ENCODE results near the gene DNAH1.

The DNAH1 gene

DNA sequence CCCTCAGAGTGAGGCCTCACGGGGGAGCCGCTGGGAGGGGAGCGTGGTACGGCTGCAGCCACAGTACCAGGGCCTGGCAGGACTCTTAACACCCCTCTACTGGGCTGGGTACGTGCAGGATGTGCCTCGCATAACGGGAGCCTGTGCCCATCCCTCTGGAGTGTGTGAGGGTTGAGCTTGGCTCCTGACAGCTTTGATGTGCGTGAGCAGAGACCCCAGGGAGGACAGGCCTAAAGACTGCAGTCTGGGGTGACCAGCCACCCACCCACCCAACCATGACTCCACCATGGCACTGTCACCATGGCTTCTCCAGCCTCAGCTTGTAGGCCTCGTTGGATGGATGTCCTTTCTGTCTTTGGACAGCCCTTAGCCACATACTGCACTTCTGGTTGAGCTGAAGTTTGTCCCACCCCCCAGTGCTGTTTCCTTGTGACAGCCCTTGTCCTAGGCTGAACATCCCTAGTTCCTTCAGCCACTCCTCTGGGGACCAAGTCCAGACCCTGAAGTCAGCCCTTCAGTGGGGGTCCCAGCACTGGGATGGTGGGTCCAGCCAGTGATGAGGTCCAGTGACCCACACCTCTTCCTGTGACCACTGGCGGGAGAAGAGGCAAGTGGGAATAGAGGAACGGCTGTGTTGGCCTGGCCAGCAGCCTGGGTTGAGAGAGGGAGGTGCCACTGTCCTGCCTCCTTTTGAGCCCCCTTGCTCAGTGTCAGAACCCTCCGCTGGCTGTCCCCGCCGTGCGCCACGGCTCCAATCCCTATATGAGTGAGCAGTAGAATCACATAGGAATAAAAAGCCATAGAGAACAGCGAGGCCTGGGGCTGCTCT lies 22.4 kb upstream of the DNAH1 start:
- TF ChIP-seq YY1 (IDR thresholded peaks at IDR 0.05; ENCODE audit: low read depth) (no peak), CREB1 (IDR thresholded peaks at IDR 0.05; ENCODE audit: low read depth) (no peak), FOXM1 (IDR thresholded peaks at IDR 0.05; ENCODE audit: borderline replicate concordance, low read depth) (no peak), TAF1 (IDR thresholded peaks at IDR 0.05; ENCODE audit: low read depth) (no peak), EP300 (IDR thresholded peaks at IDR 0.05; ENCODE audit: borderline replicate concordance) (no peak), TEAD4 (IDR thresholded peaks at IDR 0.05) (no peak), EGR1 (IDR thresholded peaks at IDR 0.05) (no peak), RAD21 (IDR thresholded peaks at IDR 0.05; ENCODE audit: low read depth) (no peak), MAX (IDR thresholded peaks at IDR 0.05) (no peak), CEBPB (IDR thresholded peaks at IDR 0.05) (no peak), TCF12 (IDR thresholded peaks at IDR 0.05; ENCODE audit: low read depth) (no peak), NFIC (IDR thresholded peaks at IDR 0.05) (no peak), ZBTB7A (IDR thresholded peaks at IDR 0.05; ENCODE audit: low read depth) (no peak)
- TF ChIP-seq, protein P1, sequence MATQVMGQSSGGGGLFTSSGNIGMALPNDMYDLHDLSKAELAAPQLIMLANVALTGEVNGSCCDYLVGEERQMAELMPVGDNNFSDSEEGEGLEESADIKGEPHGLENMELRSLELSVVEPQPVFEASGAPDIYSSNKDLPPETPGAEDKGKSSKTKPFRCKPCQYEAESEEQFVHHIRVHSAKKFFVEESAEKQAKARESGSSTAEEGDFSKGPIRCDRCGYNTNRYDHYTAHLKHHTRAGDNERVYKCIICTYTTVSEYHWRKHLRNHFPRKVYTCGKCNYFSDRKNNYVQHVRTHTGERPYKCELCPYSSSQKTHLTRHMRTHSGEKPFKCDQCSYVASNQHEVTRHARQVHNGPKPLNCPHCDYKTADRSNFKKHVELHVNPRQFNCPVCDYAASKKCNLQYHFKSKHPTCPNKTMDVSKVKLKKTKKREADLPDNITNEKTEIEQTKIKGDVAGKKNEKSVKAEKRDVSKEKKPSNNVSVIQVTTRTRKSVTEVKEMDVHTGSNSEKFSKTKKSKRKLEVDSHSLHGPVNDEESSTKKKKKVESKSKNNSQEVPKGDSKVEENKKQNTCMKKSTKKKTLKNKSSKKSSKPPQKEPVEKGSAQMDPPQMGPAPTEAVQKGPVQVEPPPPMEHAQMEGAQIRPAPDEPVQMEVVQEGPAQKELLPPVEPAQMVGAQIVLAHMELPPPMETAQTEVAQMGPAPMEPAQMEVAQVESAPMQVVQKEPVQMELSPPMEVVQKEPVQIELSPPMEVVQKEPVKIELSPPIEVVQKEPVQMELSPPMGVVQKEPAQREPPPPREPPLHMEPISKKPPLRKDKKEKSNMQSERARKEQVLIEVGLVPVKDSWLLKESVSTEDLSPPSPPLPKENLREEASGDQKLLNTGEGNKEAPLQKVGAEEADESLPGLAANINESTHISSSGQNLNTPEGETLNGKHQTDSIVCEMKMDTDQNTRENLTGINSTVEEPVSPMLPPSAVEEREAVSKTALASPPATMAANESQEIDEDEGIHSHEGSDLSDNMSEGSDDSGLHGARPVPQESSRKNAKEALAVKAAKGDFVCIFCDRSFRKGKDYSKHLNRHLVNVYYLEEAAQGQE (IDR thresholded peaks at IDR 0.05; ENCODE audit: low read depth): no peak
- TF ChIP-seq, protein P2, sequence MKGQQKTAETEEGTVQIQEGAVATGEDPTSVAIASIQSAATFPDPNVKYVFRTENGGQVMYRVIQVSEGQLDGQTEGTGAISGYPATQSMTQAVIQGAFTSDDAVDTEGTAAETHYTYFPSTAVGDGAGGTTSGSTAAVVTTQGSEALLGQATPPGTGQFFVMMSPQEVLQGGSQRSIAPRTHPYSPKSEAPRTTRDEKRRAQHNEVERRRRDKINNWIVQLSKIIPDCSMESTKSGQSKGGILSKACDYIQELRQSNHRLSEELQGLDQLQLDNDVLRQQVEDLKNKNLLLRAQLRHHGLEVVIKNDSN (IDR thresholded peaks at IDR 0.05): no peak

DNA sequence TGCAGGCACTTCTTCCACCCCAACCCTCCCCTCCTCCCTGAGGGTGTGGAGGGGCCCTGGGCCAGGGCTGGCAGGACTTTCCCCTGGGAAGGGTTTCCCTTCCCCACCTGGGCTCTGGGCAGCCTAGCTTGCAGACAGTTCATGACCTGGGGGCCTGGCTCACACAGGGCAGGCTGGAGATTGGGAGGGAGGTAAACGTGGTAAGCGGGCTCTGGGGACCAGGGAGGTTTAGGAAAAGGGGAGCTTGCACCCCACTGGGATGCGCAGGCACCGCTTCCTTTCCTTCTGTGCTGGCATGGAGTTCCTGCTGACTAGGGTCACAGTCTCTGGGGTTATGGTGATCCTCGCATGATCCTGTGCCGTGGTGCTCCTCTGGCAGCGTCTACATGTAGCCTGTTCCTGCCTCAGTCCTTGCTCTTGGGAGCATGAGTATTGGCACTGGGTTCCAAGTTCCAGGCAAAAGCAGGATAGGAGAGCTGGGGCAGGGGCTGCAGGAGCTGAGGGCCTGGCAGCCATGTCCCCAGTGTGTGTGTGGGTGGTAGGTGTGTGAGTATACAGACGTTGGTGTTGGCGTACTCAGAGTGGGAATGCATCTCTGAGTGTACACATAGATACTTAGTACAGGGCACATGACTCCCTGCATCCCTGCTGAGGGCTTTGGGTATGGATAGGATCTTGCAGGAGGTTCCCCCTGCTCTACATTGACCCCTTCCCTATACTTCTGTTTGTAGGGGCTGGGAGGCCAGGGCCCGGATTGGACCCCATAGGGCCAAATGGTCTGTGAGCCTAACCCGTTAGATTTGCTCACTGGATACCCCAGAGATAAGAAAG lies 21.6 kb upstream of the DNAH1 start:
- TF ChIP-seq EP300 (IDR thresholded peaks at IDR 0.05; ENCODE audit: borderline replicate concordance) (no peak), EGR1 (IDR thresholded peaks at IDR 0.05) (no peak), TEAD4 (IDR thresholded peaks at IDR 0.05) (no peak), CREB1 (IDR thresholded peaks at IDR 0.05; ENCODE audit: low read depth) (no peak)

DNA sequence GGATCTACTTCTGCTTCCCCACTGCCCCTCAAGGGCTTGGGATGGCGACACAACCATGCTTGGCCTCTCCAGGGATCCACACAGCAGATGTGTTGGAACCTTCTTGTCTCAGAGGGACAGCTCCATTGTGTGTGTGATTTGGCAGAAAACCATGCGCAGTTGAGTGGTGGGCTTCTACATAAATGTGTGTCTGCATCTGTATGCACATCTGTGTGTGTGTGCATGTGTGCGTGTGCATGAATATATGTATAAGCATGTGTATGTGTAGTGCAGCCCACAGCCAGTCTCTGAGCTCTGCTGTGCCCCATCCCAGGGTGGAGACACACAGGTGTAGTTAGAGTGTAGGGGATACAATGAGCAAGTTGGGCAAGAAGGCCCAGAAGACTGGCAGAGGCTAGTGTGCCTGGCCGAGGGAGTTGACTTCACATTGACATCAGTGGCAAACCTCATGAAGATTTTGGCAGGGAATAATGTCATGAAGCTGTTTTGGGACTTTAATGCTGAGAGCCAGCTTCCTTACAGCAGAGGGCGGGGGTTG lies 20.4 kb upstream of the DNAH1 start:
- TF ChIP-seq MAX (IDR thresholded peaks at IDR 0.05) (no peak), RAD21 (IDR thresholded peaks at IDR 0.05; ENCODE audit: low read depth) (no peak), FOXM1 (IDR thresholded peaks at IDR 0.05; ENCODE audit: borderline replicate concordance, low read depth) (no peak), ZBTB7A (IDR thresholded peaks at IDR 0.05; ENCODE audit: low read depth) (no peak), TEAD4 (IDR thresholded peaks at IDR 0.05) (no peak), CEBPB (IDR thresholded peaks at IDR 0.05) (no peak), TCF12 (IDR thresholded peaks at IDR 0.05; ENCODE audit: low read depth) (no peak)

DNA sequence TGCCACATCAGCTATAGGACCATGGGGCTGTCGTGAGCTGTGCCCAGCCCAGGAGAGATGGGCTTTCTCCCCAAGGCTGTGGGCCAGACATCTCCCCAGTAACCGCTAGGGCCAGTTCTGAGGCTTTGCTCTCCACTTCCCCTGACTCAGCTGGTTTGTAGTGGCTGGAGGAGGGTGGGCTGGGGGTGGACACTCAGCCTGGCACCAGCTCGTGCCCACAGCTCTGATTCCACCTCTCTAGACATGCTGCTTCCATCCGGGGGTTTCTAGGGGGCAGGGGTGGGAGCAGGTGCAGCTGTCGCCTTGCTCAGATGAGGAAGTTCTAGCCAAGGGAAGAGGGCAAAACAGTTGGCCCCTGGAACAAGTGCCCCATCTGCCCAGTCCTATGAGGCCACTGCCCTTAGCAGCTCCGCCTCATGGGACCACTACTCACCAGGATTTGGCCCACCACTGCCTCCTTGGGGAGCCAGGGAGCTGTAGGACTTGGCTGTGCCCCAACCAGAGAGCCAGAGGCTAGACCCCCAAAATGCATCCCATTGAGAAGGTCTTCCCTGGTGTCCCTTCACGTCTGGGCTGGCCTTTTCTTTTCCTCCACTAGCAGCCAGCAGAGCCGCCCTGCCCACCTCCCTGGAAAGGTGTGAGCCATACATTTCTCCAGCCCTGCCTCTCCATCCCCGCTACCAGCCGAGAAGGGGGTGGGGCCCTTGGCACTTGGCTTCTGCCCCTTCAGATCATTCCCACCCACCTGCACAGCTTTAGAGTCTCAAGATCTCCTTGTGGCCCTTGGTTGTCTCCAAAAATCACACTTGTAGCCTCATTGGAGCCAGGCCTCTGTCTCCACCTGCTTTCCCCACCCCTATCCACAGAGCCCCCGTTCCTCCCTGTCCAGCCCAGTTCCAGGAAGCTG lies 18.6 kb upstream of the DNAH1 start:
- TF ChIP-seq, protein P1 (IDR thresholded peaks at IDR 0.05; ENCODE audit: low read depth): no peak
- TF ChIP-seq TAF1 (IDR thresholded peaks at IDR 0.05; ENCODE audit: low read depth) (no peak), EGR1 (IDR thresholded peaks at IDR 0.05) (no peak), RAD21 (IDR thresholded peaks at IDR 0.05; ENCODE audit: low read depth) (no peak), FOXM1 (IDR thresholded peaks at IDR 0.05; ENCODE audit: borderline replicate concordance, low read depth) (no peak), TCF12 (IDR thresholded peaks at IDR 0.05; ENCODE audit: low read depth) (no peak), CREB1 (IDR thresholded peaks at IDR 0.05; ENCODE audit: low read depth) (no peak), NFIC (IDR thresholded peaks at IDR 0.05) (no peak), ZBTB7A (IDR thresholded peaks at IDR 0.05; ENCODE audit: low read depth) (no peak), EP300 (IDR thresholded peaks at IDR 0.05; ENCODE audit: borderline replicate concordance) (no peak), CEBPB (IDR thresholded peaks at IDR 0.05) (no peak), TEAD4 (IDR thresholded peaks at IDR 0.05) (no peak), YY1 (IDR thresholded peaks at IDR 0.05; ENCODE audit: low read depth) (no peak), MAX (IDR thresholded peaks at IDR 0.05) (no peak)
- TF ChIP-seq, protein P2 (IDR thresholded peaks at IDR 0.05): no peak

Data from Ishikawa (cell line).